HepG2 (cell line): ENCODE results near the gene DNTTIP2. TPM values are rescaled to one million over a fixed set of nuclear protein-coding genes. Genes with fewer than 3 reads are reported as not detected.
A peak's percentile ranks its signal among the peaks of the same experiment; 100 is the strongest.

ENCODE experiments used
- FLYWCH1 ChIP-seq: sonication (generic); formaldehyde crosslinking; IDR thresholded peaks from 2 replicates; pipeline ENCODE4 v1.8.1; 2023; ENCODE audit warnings: mild to moderate bottlenecking, missing genetic modification reagents
- FOXP1 ChIP-seq, 2 experiments: fragments of 450-650 bp in 1 of 2; IDR thresholded peaks; 2 replicates each; pipeline ENCODE4 v1.6.1; 2017 to 2018; ENCODE audit warnings: antibody characterized with exemption in 1 of 2
- KAT8 ChIP-seq: IDR thresholded peaks from 2 replicates; pipeline ENCODE4 v1.6.1; 2016; ENCODE audit warnings: missing genetic modification reagents, missing compliant biosample characterization
- KLF16 ChIP-seq, 2 experiments: sonication (generic) in 1 of 2; formaldehyde crosslinking in 1 of 2; IDR thresholded peaks; 2 replicates each; pipeline versions ENCODE4 v1.6.1 to v1.8.0; 2016 to 2023; ENCODE audit warnings: missing genetic modification reagents in 2 of 2, missing compliant biosample characterization in 1 of 2
- MXI1 ChIP-seq: IDR thresholded peaks from 3 replicates; pipeline ENCODE4 v1.6.1; 2012; ENCODE audit warnings: low read depth, low read length, inconsistent platforms, borderline replicate concordance
- NFKBIZ ChIP-seq: IDR thresholded peaks from 2 replicates; pipeline ENCODE4 v1.6.1; 2018; ENCODE audit warnings: missing genetic modification reagents, missing compliant biosample characterization
- NR3C1 ChIP-seq: sonication (generic); formaldehyde crosslinking; IDR thresholded peaks from 2 replicates; pipeline ENCODE4 v1.4.0; 2020; ENCODE audit warnings: missing genetic modification reagents
- SRF ChIP-seq: IDR thresholded peaks from 2 replicates; pipeline ENCODE4 v1.6.1; 2011; ENCODE audit warnings: mild to moderate bottlenecking, low read depth, low read length, moderate library complexity
- TRIM24 ChIP-seq: sonication (generic); formaldehyde crosslinking; IDR thresholded peaks from 2 replicates; pipeline ENCODE4 v1.8.0; 2022; ENCODE audit warnings: mild to moderate bottlenecking, missing genetic modification reagents
- XRCC5 ChIP-seq: fragments of 200-400 bp; formaldehyde crosslinking; optimal IDR thresholded peaks from 2 replicates; pipeline ENCODE3; 2017; ENCODE audit warnings: mild to moderate bottlenecking, low read length
- ZFY ChIP-seq: sonication (generic); formaldehyde crosslinking; IDR thresholded peaks from 2 replicates; pipeline ENCODE4 v1.4.0; 2020; ENCODE audit warnings: missing genetic modification reagents
- ZIK1 ChIP-seq: sonication (generic); formaldehyde crosslinking; IDR thresholded peaks from 2 replicates; pipeline ENCODE4 v1.5.0; 2020; ENCODE audit warnings: mild to moderate bottlenecking, low read depth, missing genetic modification reagents, borderline replicate concordance
- ZNF264 ChIP-seq: sonication (generic); formaldehyde crosslinking; IDR thresholded peaks from 2 replicates; pipeline ENCODE4 v1.4.0; 2020; ENCODE audit warnings: missing genetic modification reagents
- ZNF34 ChIP-seq: sonication (generic); formaldehyde crosslinking; IDR thresholded peaks from 2 replicates; pipeline ENCODE4 v1.4.0; 2020; ENCODE audit warnings: mild to moderate bottlenecking, missing genetic modification reagents, borderline replicate concordance
- ZNF383 ChIP-seq: sonication (generic); formaldehyde crosslinking; IDR thresholded peaks from 2 replicates; pipeline ENCODE4 v1.4.0; 2020; ENCODE audit warnings: missing genetic modification reagents, mild to moderate bottlenecking, borderline replicate concordance
- ZNF530 ChIP-seq: sonication (generic); formaldehyde crosslinking; IDR thresholded peaks from 2 replicates; pipeline ENCODE4 v1.5.0; 2020; ENCODE audit warnings: low read depth, mild to moderate bottlenecking, missing genetic modification reagents
- ZNF543 ChIP-seq: sonication (generic); formaldehyde crosslinking; IDR thresholded peaks from 2 replicates; pipeline ENCODE4 v1.4.0; 2020; ENCODE audit warnings: mild to moderate bottlenecking, missing genetic modification reagents
- ZNF558 ChIP-seq: sonication (generic); formaldehyde crosslinking; IDR thresholded peaks from 2 replicates; pipeline ENCODE4 v1.9.0; 2022; ENCODE audit warnings: mild to moderate bottlenecking, missing genetic modification reagents, borderline replicate concordance
- ZNF607 ChIP-seq: sonication (generic); formaldehyde crosslinking; IDR thresholded peaks from 2 replicates; pipeline ENCODE4 v1.5.1; 2020; ENCODE audit warnings: missing genetic modification reagents, mild to moderate bottlenecking, borderline replicate concordance
- ZNF670 ChIP-seq: sonication (generic); formaldehyde crosslinking; IDR thresholded peaks from 2 replicates; pipeline ENCODE4 v1.8.0; 2022; ENCODE audit warnings: mild to moderate bottlenecking, missing genetic modification reagents, borderline replicate concordance
- ZNF7 ChIP-seq: IDR thresholded peaks from 2 replicates; pipeline ENCODE4 v1.6.1; 2016; ENCODE audit warnings: missing biosample characterization, missing genetic modification reagents
- ZNF75D ChIP-seq: sonication (generic); formaldehyde crosslinking; IDR thresholded peaks from 2 replicates; pipeline ENCODE4 v1.8.1; 2023; ENCODE audit warnings: missing genetic modification reagents, mild to moderate bottlenecking, borderline replicate concordance
- ZNF83 ChIP-seq: sonication (generic); formaldehyde crosslinking; IDR thresholded peaks from 2 replicates; pipeline ENCODE4 v1.4.0; 2020; ENCODE audit warnings: missing genetic modification reagents, mild to moderate bottlenecking, borderline replicate concordance
- ZSCAN30 ChIP-seq: sonication (generic); formaldehyde crosslinking; IDR thresholded peaks from 2 replicates; pipeline ENCODE4 v1.5.0; 2020; ENCODE audit warnings: mild to moderate bottlenecking, missing genetic modification reagents
- ZSCAN9 ChIP-seq: IDR thresholded peaks from 2 replicates; pipeline ENCODE4 v1.6.1; 2016; ENCODE audit warnings: borderline replicate concordance
- polyA plus RNA-seq, 8 experiments: library from polyadenylated mRNA; depleted of rRNA in 3 of 8; stranded (reverse) in 7 of 8; unstranded in 1 of 8; fragments of >200 nt; fragmentation: Illumina TruSeq in 4 of 8; extraction: Trizol in 4 of 8; gene quantifications; 2 replicates each; pipeline versions ENCODE4 v1.2.1 to v1.2.3, GENCODE V29; 2011 to 2016; ENCODE audit warnings: low read depth in 4 of 8, missing spikeins in 1 of 8, mixed read lengths in 1 of 8; ENCODE audit not compliant: insufficient read depth in 1 of 8
- total RNA-seq, 5 experiments: library from RNA; depleted of rRNA; stranded (reverse); fragments of >200 nt; fragmentation: Illumina TruSeq; extraction: Trizol; gene quantifications; 2 replicates each; pipeline ENCODE4 v1.2.3, GENCODE V29; 2016; ENCODE audit warnings: low read depth in 1 of 5
- TF ChIP-seq, protein P1 (sequence below): sonication (generic); formaldehyde crosslinking; IDR thresholded peaks from 2 replicates; pipeline ENCODE4 v1.8.1; 2023; ENCODE audit warnings: mild to moderate bottlenecking, inconsistent platforms, moderate library complexity, missing genetic modification reagents, borderline replicate concordance
- TF ChIP-seq, protein P2 (sequence below): IDR thresholded peaks from 2 replicates; pipeline ENCODE4 v1.6.1; 2018; ENCODE audit warnings: missing genetic modification reagents
- TF ChIP-seq, protein P3 (sequence below): sonication (generic); IDR thresholded peaks from 2 replicates; pipeline ENCODE4 v1.6.1; 2016; ENCODE audit warnings: low read depth, borderline replicate concordance

DNTTIP2 gene
- total and polyA plus RNA-seq, 2 of the 13 experiments (the other 11 are each of a cell fraction or from before 2014, with no cell fraction given), result 11.4 to 63.3 TPM

DNA sequence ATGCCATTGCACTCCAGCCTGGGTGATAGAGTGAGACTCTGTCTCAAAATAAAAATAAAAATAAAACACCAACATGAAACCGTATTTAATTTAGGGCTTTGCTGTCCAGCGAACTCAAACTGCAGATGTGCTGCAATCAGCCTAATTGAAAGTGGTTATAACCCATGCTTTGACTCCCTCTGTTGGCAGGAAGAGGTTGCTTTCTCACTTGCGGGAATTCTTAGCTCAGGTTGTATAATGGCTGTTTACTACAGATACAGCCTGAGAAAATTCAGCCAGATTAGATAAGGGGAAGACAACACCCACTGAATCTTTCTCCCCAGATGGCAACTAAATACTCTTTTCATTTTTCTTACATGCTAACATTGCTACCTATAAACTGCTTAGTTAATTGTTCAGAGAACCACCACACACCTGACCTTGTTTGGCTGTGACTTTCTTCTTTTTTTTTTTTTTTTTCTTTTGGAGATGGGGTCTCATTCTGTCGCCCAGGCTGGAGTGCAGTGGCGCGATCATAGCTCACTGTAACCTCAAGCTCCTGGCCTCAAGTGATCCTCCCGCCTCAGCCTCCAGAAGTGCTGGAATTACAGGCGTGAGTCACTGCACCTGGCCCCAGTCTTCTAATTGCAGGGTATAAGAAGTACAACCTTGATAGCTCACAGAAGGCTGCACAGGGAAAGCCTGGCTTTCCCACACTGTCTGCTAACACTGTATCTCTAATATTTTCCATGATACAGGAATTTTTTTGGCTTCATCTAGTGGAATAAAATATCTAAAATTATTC lies 34.6 kb downstream of the DNTTIP2 start (continued):
- no peak for TF ChIP-seq FLYWCH1 (CRISPR knock-in tag)
- TF ChIP-seq ZNF530 (CRISPR knock-in tag), result no peak
- no peak for TF ChIP-seq ZFY (CRISPR knock-in tag)
- TF ChIP-seq NR3C1 (CRISPR knock-in tag), result no peak
- TF ChIP-seq ZNF558 (CRISPR knock-in tag), result no peak
- TF ChIP-seq, protein P1, sequence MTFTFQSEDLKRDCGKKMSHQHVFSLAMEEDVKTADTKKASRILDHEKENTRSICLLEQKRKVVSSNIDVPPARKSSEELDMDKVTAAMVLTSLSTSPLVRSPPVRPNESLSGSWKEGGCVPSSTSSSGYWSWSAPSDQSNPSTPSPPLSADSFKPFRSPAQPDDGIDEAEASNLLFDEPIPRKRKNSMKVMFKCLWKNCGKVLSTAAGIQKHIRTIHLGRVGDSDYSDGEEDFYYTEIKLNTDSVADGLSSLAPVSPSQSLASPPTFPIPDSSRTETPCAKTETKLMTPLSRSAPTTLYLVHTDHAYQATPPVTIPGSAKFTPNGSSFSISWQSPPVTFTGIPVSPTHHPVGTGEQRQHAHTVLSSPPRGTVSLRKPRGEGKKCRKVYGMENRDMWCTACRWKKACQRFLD (CRISPR knock-in tag), result no peak
- no peak for TF ChIP-seq KLF16 (CRISPR knock-in tag; IDR thresholded peaks at IDR 0.05)
- no peak for TF ChIP-seq ZNF75D (CRISPR knock-in tag)
- TF ChIP-seq, protein P2, sequence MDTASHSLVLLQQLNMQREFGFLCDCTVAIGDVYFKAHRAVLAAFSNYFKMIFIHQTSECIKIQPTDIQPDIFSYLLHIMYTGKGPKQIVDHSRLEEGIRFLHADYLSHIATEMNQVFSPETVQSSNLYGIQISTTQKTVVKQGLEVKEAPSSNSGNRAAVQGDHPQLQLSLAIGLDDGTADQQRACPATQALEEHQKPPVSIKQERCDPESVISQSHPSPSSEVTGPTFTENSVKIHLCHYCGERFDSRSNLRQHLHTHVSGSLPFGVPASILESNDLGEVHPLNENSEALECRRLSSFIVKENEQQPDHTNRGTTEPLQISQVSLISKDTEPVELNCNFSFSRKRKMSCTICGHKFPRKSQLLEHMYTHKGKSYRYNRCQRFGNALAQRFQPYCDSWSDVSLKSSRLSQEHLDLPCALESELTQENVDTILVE (CRISPR knock-in tag), result no peak
- no peak for TF ChIP-seq TRIM24 (CRISPR knock-in tag)
- no peak for TF ChIP-seq ZSCAN9 (CRISPR knock-in tag)
- no peak for TF ChIP-seq ZNF7 (CRISPR knock-in tag)
- TF ChIP-seq ZNF670 (CRISPR knock-in tag), result no peak
- TF ChIP-seq MXI1, result no peak
- TF ChIP-seq, protein P3, sequence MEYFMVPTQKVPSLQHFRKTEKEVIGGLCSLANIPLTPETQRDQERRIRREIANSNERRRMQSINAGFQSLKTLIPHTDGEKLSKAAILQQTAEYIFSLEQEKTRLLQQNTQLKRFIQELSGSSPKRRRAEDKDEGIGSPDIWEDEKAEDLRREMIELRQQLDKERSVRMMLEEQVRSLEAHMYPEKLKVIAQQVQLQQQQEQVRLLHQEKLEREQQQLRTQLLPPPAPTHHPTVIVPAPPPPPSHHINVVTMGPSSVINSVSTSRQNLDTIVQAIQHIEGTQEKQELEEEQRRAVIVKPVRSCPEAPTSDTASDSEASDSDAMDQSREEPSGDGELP, result no peak
- TF ChIP-seq ZSCAN30 (CRISPR knock-in tag), result no peak
- TF ChIP-seq XRCC5, result no peak
- no peak for TF ChIP-seq ZNF543 (CRISPR knock-in tag)
- TF ChIP-seq KAT8 (CRISPR knock-in tag), result peak; percentile 35; the same call in 1 of the 2 replicates
- no peak for TF ChIP-seq ZNF34
- TF ChIP-seq FOXP1 (IDR thresholded peaks at IDR 0.05), result no peak
- peak; percentile 50; the same call in 1 of the 2 replicates for TF ChIP-seq FOXP1 (CRISPR knock-in tag; IDR thresholded peaks at IDR 0.05)
- TF ChIP-seq ZIK1 (CRISPR knock-in tag), result no peak
- TF ChIP-seq ZNF607 (CRISPR knock-in tag), result no peak
- TF ChIP-seq NFKBIZ (CRISPR knock-in tag), result no peak
- TF ChIP-seq ZNF383 (CRISPR knock-in tag), result no peak
- no peak for TF ChIP-seq ZNF264 (CRISPR knock-in tag)
- no peak for TF ChIP-seq SRF
- TF ChIP-seq ZNF83 (CRISPR knock-in tag), result no peak
